ENCODE measurements around the gene CYBC1. TPM values are rescaled to one million over a fixed set of nuclear protein-coding genes. Genes with fewer than 3 reads are reported as not detected.

CYBC1 gene
- total RNA-seq, result 100 to 1,000 TPM; 269 to 378 TPM

DNA sequence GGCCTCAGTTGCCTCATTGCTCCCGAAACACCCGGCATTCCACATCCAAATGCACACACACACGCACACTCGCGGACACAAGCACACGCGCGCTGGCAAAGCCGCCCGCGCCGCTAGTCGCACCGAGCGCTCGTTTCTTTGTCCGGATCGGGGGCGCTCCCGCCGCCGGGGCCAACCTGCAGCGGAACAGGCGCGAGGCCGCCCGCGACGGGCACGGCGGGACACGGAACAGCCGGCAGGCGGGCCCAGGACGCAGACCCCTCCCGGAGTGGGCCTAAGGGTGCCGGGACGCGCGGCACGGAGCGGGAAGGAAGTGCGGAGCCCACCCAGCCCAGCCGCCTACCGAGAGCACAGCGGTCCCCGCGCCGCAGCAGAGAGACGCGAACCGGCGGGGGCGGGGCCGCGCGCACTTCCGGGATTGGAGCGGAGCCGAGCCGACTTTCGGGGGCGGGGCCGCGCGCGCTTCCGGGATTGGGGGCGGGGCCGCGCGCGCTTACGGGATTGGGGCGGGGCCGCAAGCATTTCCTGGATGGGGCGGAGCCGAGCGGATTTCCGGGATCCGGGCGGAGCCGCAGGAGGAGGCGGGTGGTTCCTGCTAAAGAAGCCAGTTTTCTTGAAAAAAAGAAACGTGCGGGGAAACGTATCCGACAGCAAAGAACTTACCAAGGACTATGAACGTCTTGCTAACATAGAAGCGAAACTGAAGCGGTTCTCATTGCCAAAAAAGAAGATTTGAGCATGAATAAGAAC, at the start of gene CYBC1:
TSS of gene CYBC1 (minus strand) at position 396 of the 750 bp plus-strand sequence. CDS start 1,498 bp downstream, outside the sequence.
- peaks cover 45% of the 10 kb centered on the region for H3K36me3 Mint-ChIP-seq
- peaks cover 46% of the 10 kb centered on the region for H3K4me1 Mint-ChIP-seq
- H3K4me3 Mint-ChIP-seq, result peak within 1 kb of the TSS; percentile 91
- ATAC-seq, result peak; percentile 86
- H3K27me3 Mint-ChIP-seq, result no peaks in the 10 kb centered on the region
- H3K9me3 Mint-ChIP-seq (ENCODE audit: low read depth), result no peaks in the 10 kb centered on the region
- H3K27ac Mint-ChIP-seq, result peak within 1 kb of the TSS; percentile 95
- CTCF ChIA-PET, result interaction anchor here (0.7 kb wide), 1 partner anchor 80 kb away, joined by 4 read pairs; no protein-coding TSS in a partner anchor
- peak; percentile 96 for DNase-seq

DNA sequence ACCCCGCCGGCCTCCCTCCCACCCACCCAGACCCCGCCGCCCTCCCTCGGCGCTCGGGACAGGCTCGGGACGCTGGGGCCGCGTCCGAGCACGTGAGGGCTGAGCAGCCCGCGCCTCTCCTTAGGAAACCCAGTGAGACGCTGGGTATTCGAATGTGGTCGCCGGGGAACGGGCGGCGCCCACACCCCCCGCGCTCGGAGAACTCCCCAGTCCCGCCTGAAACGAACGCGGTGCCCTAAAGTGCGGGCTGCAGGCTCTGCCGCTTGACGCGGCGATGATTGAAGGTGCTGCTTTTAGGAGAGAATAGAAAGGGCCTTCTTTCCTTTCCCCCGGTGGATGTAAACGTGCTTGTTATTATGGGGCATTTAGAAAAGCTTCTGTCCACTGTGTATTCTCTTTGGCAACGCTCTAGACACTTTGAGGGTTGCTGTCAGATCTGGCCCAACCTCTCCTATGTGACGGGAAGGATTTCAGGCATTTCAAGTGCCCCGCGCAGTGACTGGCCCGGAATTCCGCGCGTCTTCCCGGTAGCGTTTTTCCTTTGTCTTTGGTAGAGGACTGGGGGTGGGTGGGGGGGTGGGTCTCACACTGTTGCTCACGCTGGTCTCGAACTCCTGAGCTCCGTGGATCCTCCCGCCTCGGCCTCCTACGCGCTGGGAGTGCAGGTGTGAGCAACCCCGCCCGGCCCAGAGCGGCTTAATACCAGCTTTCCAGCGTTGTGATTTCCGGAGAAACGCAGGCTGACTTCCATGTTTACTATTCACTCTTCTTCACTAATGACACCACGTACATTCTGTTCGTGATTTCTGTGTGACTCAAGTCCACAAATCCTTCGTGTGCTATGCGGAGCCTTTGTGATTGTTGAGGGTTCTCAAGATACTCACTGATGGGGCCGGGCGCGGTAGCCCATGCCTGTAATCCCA, 47.2 kb upstream of the CYBC1 start:
- ATAC-seq (peak; percentile 28), DNase-seq (peak; percentile 60)
- H3K36me3 Mint-ChIP-seq, result no peaks in the 10 kb centered on the region
- H3K27ac Mint-ChIP-seq, result peak overlapping the region; percentile 85
- CTCF ChIA-PET, result interaction anchor here (1.0 to 1.2 kb wide), 3 partner anchors 9 to 80 kb away, joined by 3 read pairs; no protein-coding TSS in a partner anchor
- H3K27me3 Mint-ChIP-seq, result no peaks in the 10 kb centered on the region
- no peaks in the 10 kb centered on the region for H3K9me3 Mint-ChIP-seq (ENCODE audit: low read depth)
- H3K4me1 Mint-ChIP-seq, result peaks cover 44% of the 10 kb centered on the region
- H3K4me3 Mint-ChIP-seq, result peak overlapping the region; percentile 79

DNA sequence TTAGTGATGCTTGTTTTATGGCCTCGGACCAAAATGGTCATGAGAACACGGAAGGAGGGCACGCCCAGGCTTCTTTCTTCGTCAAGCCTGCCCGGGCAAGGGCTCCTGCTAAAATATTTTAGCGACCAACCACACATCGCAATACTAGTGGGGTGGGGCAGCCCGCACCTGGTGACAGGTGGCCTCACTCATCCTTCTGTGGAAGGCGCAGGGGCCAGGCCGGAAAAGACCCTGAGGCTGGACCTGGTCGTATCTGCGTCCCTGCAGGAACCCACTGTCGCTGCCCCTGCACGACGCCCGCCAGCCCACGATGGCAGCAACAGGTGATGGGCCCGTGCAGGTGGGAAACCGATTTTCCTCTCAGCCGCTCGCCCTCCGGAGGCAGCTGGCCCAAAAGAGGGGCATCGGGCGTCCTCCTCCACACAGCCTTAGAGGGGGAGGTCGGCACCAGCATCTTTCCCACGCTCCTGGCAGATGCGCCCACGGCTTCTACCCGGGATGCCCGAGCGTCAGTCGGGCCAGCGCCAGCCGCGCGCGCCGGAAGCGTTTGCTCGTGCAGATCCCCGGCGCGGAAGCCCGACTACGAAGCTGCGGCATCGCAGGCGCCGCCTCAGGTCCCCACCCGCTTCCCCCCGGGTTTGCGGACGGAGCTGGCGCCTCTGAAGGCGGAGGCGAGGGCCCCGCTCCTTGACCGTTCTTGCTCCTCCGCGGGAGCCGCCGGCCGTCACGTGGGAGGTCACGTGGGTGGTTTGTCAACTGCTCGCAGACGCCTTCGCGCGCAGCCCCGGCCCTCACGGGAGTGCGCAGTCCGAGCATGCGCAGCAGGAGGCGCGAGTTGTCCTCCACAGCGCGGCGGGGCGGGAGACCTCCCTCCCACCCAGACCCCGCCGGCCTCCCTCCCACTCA, 46.2 kb upstream of the CYBC1 start:
- peak; percentile 95 for DNase-seq
- Mint-ChIP-seq H3K27ac (peak overlapping the region; percentile 68), H3K4me3 (peak overlapping the region; percentile 79), H3K36me3 (no peaks in the 10 kb centered on the region), H3K27me3 (no peaks in the 10 kb centered on the region), H3K4me1 (peaks cover 44% of the 10 kb centered on the region), H3K9me3 (ENCODE audit: low read depth) (no peaks in the 10 kb centered on the region)
- CTCF ChIA-PET, result interaction anchor here (0.8 to 1.3 kb wide), 6 partner anchors 10 to 79 kb away, joined by 3 to 6 read pairs (median 3); partner anchors contain the start of gene FOXK2
- peak; percentile 72 for ATAC-seq

DNA sequence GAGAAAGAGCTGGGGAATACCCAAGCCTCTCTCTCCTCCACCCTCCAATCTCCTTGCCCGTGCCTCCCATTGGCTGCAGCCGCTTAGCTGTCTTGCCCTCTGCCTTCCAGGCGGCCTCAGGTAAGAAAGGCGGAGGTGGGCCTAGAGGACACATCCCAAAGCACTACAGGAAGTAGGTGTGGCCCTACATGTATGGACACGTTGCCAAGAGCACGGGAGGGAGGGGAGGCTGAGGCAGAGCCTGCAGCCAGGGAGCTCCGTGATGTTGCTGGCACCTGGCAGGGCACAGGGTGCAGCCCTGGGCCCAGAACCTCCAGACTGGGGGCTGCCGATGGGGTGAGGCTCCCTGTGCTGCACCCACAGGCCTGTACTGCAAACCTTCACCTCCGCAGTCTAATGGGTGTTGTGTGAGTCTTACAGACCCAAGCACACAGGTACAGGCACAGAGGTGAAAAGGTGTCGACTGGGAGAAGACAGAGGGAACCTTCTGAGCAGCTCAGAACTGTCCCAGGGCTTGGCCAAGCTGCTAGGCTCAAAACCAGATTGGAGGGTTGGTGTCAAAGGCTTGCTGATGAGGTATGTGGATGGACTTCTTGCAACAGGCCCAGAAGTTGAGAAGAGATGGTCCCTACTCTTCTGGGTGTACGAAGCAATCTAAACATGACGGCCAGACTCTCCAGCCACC, 45.4 kb upstream of the CYBC1 start:
- peaks cover 44% of the 10 kb centered on the region for H3K4me1 Mint-ChIP-seq
- no peaks in the 10 kb centered on the region for H3K36me3 Mint-ChIP-seq
- CTCF ChIA-PET, result interaction anchor here (0.8 to 1.9 kb wide), 10 partner anchors 9 to 145 kb away, joined by 3 to 8 read pairs (median 3); partner anchors contain the start of gene FOXK2
- no peaks in the 10 kb centered on the region for H3K27me3 Mint-ChIP-seq
- DNase-seq (no peak), ATAC-seq (no peak)
- peak overlapping the region; percentile 68 for H3K27ac Mint-ChIP-seq
- peak overlapping the region; percentile 79 for H3K4me3 Mint-ChIP-seq
- H3K9me3 Mint-ChIP-seq (ENCODE audit: low read depth), result no peaks in the 10 kb centered on the region

DNA sequence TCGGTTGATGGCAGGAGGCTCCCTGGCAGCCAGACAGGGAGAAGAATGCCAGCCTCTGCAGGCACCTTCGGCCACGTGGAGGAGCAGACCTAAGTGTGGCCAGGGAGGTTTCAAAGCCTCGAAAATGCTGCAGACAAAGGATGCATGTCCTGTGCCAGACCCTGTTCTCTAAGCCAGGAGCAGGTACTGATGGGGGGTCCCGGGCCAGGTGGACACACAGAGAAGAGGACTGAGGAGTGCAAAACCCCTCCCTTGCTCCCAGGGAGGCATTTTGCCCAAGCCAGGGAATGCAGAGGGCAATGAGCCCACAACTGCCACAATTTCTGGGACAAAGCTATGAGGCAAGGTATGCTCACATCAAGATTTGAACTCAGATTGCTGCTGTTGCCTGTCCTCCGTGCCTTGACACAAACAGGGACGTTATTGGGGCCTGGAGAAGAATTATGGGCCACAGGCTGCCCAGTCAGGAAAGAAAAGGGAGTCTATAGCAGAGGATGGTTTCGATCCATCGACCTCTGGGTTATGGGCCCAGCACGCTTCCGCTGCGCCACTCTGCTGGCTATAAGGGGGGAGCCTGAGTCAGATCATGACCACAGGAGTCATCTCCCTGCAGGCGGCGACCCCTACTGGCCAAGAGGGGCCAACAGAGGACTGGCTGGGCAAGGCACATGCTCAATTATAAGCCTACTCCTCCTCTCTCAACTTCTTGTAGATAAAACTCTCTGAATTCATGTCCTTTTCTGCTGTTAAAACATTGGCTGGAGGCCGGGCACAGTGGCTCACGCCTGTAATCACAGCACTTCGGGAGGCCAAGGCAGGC, 43.9 kb upstream of the CYBC1 start:
- Mint-ChIP-seq H3K27ac (peak overlapping the region; percentile 78), H3K27me3 (no peaks in the 10 kb centered on the region), H3K9me3 (ENCODE audit: low read depth) (no peaks in the 10 kb centered on the region), H3K4me1 (peaks cover 43% of the 10 kb centered on the region), H3K36me3 (no peaks in the 10 kb centered on the region), H3K4me3 (peak overlapping the region; percentile 60)
- ATAC-seq (peak; percentile 76), DNase-seq (peak; percentile 96)
- CTCF ChIA-PET, result interaction anchor here (1.1 to 1.9 kb wide), 7 partner anchors 10 to 75 kb away, joined by 3 to 7 read pairs (median 5); no protein-coding TSS in a partner anchor

DNA sequence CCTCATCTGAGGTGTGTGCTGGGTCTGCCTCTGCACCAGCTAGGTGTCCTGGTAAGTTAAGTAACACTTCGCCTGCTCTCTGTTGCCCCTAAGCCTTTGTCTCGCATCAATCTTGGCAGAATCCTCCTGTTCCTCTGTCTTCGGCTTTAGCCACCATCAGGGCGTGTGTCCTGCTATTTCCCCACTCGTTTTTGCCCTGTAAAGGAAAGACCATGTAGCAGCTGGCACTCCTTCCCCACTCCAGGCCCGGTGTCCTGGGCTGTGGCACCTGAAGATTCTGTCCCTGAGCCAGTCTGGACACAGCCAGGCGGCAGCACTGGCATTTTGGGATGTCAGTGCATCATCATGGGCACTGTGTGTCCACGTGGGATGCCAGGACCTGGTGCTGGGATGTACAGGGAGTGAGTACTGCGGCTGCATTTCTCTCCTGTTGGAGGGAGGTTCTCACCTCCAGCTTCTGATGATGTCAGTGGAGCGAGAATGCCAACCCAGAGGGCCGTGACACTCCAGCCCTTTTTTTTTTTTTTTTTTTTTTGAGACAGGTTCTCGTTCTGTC, 42.8 kb upstream of the CYBC1 start:
- H3K4me3 Mint-ChIP-seq, result no peak overlapping the region
- H3K27me3 Mint-ChIP-seq, result no peaks in the 10 kb centered on the region
- no peak for ATAC-seq
- CTCF ChIA-PET, result interaction anchor here (1.2 to 1.7 kb wide), 3 partner anchors 11 to 60 kb away, joined by 3 to 7 read pairs (median 6); no protein-coding TSS in a partner anchor
- DNase-seq, result no peak
- peaks cover 5% of the 10 kb centered on the region for H3K36me3 Mint-ChIP-seq
- H3K27ac Mint-ChIP-seq, result no peak overlapping the region
- H3K9me3 Mint-ChIP-seq (ENCODE audit: low read depth), result no peaks in the 10 kb centered on the region
- H3K4me1 Mint-ChIP-seq, result peaks cover 38% of the 10 kb centered on the region

DNA sequence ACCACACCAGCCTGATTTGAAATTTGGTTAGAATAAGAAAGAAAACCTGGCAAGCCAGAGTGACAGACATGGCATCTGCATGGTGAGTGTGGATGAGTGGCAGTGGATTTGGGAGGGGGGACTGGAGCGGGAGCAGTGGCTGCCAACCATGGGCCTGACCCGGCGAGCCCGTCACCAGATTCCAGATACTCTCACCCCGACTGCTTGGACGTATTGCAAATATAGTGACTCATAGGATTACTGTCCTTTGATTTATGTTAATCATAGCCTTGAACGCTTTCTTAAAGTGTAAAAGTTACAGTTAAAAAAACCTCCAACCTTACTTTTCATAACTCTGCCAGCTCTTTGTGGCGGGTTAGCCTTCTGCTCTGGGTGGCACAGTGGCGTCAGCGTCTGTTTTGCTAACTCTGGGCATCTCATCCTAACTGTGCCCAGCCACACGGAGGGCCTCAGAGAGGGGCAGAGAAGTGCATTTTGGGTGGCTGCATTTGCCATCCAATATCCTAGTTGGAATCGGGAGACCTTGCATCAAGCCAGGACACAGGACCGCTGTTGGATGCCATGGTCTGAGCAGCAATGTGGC, 42.2 kb upstream of the CYBC1 start:
- Mint-ChIP-seq H3K36me3 (peaks cover 7% of the 10 kb centered on the region), H3K4me1 (peaks cover 33% of the 10 kb centered on the region), H3K9me3 (ENCODE audit: low read depth) (no peaks in the 10 kb centered on the region), H3K27ac (no peak overlapping the region), H3K4me3 (no peak overlapping the region), H3K27me3 (no peaks in the 10 kb centered on the region)
- CTCF ChIA-PET, result interaction anchor here (0.6 to 1.2 kb wide), 2 partner anchors 12 to 35 kb away, joined by 3 to 4 read pairs; no protein-coding TSS in a partner anchor
- DNase-seq, result no peak
- no peak for ATAC-seq

DNA sequence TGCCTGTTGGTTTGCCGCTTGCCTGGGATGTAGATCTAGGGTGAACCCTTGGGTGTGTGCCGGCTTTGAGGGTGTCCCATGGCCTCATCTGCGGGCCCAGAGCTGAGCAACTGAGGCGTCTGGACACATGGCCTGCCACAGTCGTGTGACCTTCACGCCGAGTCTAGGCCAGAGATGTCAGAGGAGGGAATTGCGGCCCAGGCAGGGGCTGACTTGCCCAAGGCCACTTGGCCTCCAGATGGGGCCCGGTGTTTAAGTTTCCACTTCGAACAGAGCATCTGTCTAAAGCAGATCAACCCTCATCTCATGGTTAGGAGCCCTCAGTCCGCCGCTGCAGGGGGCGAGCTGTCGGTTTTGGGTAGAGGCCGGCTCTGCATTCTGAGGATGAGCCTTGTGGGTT, 41.0 kb upstream of the CYBC1 start:
- ATAC-seq, result no peak

DNA sequence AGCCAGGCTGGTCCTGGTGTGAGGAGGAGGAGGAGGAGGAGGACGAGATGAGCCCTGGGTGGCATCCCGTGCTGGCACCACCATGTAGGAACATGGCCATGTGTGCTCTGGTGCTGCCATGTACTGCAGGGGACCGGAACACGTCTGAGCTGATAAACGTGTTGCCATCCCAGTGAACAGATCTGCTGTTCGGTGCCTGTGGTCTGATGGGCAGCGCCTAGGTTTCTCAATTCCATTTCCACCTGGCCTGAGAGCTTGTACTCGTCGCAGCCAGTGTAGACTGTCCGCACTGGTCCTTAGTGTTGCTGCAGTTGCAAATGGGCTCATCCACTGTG, 40.6 kb upstream of the CYBC1 start:
- Mint-ChIP-seq H3K4me3 (no peak overlapping the region), H3K4me1 (peaks cover 34% of the 10 kb centered on the region), H3K27ac (no peak overlapping the region), H3K27me3 (no peaks in the 10 kb centered on the region), H3K36me3 (peaks cover 17% of the 10 kb centered on the region), H3K9me3 (ENCODE audit: low read depth) (no peaks in the 10 kb centered on the region)
- DNase-seq, result no peak
- ATAC-seq, result no peak
- CTCF ChIA-PET, result interaction anchor here (1.6 kb wide), 1 partner anchor 10 kb away, joined by 3 read pairs; no protein-coding TSS in a partner anchor

More for the DNA sequence above, 41.0 kb upstream of the CYBC1 start:
- H3K27ac Mint-ChIP-seq, result no peak overlapping the region
- H3K9me3 Mint-ChIP-seq (ENCODE audit: low read depth), result no peaks in the 10 kb centered on the region
- no peak overlapping the region for H3K4me3 Mint-ChIP-seq
- H3K27me3 Mint-ChIP-seq, result no peaks in the 10 kb centered on the region
- CTCF ChIA-PET, result interaction anchor here (1.6 kb wide), 1 partner anchor 10 kb away, joined by 3 read pairs; no protein-coding TSS in a partner anchor
- H3K36me3 Mint-ChIP-seq, result peaks cover 14% of the 10 kb centered on the region
- DNase-seq, result no peak
- H3K4me1 Mint-ChIP-seq, result peaks cover 34% of the 10 kb centered on the region

DNA sequence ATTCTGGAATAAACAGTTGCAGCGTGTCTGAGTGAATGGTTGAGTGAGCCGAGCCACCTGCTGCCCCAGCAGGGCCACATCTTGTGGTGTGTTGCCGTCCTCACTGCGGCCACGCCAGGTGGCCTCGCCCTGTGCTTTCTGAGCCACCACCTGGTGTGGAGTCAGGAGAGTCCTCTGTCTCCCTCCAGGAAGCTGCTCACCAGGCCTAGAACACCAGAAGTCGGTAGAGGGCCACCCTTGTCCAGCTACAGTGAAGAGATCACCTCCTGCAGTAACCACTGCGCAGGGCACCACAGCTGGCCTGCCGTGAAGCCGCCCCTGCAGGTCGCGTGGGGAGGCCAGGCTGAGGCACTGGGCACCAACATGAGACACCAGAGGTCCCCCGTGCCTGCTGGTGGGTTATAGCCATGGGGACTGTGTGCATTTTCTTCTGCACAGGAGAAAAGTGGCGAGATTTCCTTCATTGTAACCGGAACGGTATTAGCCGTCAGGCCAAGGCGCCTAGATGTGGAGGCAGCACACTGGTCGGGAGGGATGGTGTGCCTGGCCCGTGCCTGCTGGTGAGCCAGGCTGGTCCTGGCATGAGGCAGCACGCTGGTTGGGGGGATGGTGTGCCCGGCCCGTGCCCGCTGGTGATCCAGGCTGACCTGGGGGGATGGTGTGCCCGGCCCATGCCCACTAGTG, 40.1 kb upstream of the CYBC1 start:
- CTCF ChIA-PET, result interaction anchor here (1.6 kb wide), 1 partner anchor 9 kb away, joined by 3 read pairs; no protein-coding TSS in a partner anchor
- Mint-ChIP-seq H3K4me3 (no peak overlapping the region), H3K36me3 (peaks cover 20% of the 10 kb centered on the region), H3K27ac (peak overlapping the region; percentile 13), H3K4me1 (peaks cover 34% of the 10 kb centered on the region), H3K27me3 (no peaks in the 10 kb centered on the region), H3K9me3 (ENCODE audit: low read depth) (no peaks in the 10 kb centered on the region)
- ATAC-seq (no peak), DNase-seq (no peak)
